Stimulated activated CD8-positive, alpha-beta memory T cell treated with anti-CD3 and anti-CD28 coated beads, Interleukin-15, amount 100 ng/mL, for 4 hours (primary cell): ENCODE measurements around the gene CPXM2.

Source experiments
- DNase-seq, 2 donors: peaks; one replicate each; pipeline ENCODE4 v3.0.0-alpha.2; 2020; ENCODE audit warnings: low read depth in 2 of 2

The CPXM2 gene

DNA sequence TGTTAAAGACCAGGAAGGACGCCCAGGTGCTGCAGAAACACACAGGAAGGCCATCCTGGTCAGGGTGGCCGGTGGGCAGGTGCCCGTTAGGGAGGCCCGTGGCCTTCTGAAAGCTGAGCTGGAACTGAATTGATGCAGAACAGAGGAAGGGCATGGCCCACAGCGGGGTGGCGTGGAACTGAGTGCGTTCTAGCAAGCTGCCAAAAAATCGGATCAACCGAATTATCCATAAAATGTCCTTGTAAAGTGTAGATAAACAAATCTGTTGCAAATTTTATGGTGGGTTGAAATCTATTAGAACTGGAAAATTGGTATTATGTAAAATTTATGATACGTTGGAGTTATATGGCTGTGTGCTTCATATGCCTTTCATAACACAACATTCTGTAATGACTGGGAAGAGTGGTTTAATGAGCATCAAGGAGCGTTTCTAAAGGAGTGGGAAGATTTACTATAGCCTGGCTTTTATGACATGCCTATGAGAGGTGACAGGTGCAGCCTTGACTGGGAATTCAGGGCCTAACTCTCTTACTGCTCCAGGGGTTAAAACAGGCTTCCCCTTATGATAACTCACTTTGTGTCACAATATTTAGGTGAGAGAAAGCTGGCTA is 117.4 kb downstream of the CPXM2 start:
- no peak for DNase-seq

DNA sequence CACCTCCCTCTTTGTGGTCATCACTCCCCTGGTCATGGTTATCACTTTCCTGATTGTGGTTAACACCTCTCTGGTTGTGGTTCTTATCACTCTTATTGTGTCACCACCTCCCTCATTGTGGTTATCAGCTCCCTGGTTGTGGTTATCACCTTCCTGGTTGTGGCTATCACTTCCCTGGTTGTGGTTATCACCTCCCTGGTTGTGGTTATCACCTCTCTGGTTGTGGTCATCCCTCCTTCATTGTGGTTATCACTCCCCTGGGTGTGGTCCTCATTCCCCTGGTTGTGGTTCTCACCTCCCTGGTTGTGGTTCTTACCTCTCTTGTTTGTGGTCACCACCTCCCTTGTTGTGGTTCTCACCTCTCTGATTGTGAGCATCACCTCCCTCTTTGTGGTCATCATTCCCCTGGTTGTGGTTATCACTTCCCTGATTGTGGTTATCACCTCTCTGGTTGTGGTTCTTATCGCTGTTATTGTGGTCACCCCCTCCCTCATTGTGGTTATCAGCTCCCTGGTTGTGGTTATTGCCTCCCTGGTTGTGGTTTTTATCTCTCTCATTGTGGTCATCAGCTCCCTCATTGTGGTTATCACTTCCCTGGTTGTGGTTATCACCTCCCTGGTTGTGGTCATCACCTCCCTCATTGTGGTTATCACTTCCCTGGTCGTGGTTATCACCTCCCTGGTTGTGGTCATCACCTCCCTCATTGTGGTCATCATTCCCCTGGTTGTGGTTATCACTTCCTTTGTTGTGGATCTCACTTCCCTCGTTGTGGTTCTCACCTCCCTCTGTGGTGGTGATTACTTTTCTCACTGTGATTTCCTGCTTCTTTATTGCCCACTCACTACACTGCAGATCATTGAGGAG is 118.7 kb downstream of the CPXM2 start:
- no peak for DNase-seq

DNA sequence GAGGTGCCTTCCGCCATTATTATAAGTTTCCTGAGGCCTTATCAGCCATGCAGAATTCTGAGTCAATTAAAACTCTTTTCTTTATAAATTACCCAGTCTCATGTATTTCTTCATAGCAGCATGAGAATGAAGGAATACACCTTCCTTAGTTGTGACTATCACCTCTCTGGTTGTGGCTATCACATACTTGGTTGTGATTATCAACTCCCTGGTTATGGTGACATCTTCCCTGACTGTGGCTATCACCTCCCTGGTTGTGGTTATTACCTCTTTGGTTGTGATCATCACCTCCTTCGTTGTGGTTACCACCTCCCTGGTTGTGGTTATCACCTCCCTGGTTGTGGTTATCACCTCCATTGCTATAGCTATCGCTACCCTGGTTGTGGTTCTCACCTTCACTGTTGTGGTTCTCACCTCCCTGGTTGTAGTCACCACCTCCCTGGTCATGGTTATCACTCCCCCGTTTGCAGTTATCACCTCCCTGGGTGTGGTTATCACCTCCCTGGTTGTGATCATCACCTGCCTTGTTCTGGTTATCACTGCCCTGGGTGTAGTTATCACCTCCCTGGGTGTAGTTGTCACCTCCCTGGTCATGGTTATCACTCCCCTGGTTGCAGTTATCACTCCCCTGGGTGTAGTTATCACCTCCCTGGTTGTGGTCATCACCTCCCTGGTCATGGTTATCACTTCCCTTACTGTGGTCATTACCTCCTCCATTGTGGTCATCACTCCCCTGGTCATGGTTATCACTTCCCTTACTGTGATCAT is 119.5 kb downstream of the CPXM2 start:
- no peak for DNase-seq

DNA sequence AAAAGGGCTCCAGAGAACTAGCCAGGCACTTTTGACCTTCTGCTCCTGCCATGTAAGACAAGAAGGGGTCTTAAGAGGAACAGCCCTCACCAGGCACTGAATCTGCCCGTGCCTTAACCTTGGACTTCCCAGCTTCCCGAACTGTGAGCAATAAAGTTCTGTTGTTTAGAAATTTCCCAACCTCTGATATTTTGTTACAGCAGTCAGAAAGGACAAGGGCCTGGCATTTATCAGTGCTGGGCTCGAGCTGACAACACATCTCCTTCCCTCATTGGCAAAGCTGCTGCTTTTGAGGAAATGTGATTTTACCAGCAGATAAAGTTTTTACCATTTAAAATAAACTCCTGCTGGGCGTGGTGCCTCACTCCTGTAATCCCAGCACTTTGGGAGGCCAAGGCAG is 122.0 kb downstream of the CPXM2 start:
- DNase-seq = no peak

DNA sequence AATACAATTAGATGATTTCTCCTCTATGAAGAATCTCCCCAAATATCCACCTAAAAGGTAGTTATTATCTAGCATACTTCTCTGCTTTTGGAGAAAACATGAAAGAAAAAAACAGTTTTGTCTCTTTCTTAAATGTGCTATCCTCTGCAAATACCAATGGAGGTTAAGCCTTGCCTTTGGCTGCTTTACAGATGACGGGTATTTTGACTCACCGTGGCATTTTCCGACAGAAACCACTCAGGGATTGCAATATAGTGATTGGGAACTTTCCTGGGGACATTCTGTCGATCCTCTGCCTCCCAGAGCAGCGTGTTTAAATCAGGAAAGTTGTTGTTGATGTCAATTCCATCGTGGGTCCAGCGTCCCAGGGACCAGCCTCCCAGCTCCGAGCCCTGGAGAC is 124.8 kb downstream of the CPXM2 start:
- no peak for DNase-seq

DNA sequence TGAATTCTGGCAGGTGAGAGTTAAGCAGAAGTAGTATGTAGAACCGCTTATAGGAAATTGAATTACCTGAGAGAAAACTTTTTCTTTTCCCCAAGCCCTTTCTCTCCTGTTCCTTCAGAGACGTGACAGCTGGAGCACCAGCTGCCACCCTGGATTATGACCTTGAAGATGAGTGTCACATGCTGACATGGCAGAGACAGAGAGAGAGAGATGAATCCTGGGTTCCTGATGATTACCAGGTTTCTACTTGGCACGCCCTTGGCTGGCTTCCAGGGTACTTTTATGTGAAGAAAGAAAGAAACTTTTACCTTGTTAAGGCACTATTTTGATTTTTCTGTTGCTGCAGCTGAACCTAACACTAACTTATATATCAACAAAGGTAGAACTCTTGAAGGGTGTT is 125.6 kb downstream of the CPXM2 start:
- DNase-seq = no peak

DNA sequence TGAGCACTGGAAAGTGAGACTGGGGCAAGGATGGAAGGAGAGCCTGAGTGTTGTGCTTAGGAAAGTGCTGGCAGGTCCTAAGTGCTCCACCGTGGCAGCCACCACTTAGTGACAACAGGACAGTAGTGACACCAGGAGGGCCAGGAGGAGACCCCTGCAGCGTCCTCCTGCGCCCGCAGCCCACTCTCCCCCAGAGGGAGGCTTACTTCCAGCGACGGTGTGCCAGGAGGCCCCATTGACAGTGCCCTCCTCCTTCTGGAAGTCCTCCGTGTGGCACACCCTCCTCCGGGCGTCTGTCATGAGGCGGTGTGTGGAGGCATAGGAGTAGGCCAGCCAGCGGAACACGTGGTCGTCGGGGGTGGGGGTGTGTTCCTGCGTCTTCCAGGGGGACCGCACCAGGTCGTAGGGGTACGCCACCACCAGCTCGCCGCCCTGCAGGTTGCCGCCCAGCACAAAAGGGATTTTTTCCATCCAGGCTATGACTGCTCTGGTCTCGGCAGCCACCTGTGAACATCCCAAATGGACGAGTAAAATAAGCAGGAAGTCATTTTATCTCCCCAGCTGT is 129.9 kb downstream of the CPXM2 start:
- no peak for DNase-seq

DNA sequence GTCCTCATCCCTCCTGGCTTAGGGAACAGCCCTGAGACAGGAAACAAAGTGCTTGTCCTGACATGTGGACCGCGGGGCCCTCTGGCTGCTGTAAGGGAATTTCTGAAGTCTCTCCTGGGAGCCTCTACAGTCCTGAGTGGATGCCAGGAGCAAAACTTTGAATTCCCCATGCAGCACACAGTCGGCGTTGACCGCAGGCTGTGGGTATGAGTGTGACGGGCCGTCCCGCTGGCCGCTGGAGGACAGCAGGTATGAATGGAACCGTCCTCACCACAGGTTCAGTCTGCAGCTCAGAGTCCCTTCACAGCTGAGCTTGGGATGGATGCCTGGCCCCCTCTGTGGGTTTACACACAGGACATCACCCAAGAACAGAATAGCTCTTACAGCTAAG is 130.6 kb downstream of the CPXM2 start:
- no peak for DNase-seq

DNA sequence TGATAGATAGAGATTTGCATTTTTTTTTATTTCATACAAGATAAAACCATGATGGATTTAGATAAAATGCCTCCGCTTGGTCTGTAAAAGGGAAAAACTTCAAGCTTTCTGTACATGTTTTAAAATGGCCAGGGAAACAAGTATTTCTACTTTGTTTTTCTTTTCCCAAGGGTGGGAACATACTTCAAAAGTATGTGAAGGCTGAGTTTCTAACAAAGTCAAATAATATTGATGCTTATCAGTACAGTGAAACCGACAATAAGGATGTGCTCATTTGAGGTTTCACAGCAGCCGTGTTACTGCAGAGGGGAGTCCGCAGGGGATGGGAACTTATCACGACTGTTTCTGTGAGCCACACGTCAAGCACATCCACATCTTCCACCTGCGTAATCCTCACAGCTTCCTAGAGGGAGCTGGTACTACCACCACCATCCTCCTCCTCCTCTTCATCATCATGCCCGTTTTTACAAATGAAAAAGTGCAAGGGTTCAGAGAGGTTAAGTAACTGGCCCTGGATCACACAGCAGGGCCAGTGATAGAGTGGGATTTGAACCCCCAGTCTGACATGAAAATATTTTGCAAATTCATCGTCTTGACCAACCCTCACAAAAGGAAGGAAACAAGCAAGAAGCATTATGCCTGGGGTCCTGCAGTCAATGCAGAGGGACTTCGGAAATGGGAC is 131.1 kb downstream of the CPXM2 start:
- no peak for DNase-seq

DNA sequence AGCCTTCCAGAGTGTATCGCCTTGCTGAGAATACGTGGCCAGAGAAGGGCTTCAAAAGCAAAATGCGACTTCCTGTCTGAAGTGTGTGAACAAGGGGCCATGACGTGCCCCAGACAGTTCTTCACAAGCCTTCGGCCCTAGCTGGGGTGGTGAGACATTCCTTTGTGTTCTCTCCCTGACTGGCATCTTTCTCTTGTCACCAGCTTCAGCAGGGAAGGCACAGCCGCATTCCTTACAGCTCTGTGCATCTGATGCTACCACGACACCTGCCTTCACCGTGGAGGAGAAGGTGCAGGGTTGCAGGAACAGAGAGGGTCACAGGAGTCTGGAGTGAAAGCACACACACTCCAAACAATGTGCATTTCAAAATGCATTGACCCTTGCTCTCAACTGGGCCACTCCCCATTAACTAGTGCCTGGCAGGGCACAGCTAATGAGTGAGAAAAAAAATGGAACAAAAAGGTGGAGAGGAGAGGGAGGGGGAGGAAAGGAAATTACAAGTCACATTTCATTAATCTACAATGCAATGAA is 132.0 kb downstream of the CPXM2 start:
- no peak for DNase-seq

DNA sequence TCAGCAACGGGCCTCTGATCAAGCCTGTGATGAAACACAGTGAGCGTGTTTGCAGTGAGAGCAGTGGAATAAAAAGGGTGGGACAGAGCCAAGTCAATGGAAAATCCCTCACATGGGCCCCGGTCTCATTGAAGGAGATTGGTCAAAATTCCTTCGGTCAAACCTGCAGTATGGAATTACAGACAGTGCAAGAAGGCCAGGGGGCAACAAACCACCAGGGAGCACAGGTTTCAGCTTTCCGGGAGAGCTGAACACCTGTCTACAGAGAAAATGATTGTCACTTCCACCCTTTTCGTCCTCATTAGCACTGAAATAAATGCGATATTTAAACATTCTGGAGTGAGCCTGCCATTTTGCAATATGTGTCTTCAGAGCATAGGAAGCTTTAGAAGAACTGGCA is 132.6 kb downstream of the CPXM2 start:
- no peak for DNase-seq

DNA sequence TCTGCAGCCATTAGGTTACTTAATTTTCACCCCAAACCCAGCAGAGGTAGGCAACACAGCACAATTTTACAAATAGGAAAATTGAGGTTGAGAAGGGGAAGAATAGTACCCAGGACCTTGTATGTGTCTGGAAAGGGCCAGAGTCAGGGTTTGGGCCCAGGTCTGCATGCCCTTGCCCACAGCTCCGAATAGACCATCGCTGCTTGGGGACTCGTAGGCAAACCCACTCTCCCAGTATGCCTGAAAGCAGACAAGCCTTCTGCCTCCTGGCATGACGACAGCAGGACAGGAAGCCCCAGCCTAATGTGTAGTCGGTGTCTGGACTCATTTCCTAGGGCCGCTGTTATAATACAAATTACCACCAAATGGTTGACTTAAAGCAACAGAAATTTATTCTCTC is 133.8 kb downstream of the CPXM2 start:
- no peak for DNase-seq

DNA sequence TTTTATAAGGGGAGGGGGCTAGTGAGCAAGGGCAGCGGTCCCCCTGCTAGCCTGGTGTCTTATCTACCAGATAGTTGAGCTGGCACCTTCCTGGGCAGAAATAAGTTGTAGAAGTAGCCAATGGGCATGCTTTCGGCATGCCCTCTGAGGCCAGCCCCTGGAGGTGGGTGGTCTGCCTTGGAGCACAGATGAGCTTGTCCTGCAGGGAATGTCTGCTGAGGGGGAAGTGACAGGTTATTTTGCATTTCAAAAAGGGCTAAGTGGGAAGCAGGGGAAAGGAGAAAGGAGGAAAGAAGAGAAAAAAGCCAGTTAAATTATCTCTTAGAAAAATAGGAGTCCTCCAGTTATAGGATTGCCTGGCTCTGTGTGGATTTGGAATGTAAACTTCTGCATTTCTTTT is 136.5 kb downstream of the CPXM2 start:
- DNase-seq = no peak

DNA sequence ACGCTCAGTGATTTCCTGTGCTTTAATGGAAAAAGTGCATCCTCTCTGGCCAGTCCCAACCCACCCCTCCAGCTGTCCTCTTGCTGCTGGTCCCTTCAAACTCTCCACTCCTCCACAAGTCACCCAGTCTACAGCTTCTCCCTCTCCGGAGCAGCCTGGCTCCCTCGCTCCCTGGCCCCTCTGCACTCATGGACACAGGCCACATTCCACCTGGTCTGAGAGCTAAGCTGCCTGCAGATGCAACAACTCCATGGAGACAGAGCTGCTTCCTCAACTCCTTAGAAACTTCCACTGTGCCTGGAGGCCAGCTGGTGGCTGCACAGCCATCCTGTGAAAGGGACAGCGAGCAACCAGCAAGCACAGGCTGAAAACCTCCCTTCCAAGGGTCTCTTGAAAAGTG is 137.5 kb downstream of the CPXM2 start:
- no peak for DNase-seq

DNA sequence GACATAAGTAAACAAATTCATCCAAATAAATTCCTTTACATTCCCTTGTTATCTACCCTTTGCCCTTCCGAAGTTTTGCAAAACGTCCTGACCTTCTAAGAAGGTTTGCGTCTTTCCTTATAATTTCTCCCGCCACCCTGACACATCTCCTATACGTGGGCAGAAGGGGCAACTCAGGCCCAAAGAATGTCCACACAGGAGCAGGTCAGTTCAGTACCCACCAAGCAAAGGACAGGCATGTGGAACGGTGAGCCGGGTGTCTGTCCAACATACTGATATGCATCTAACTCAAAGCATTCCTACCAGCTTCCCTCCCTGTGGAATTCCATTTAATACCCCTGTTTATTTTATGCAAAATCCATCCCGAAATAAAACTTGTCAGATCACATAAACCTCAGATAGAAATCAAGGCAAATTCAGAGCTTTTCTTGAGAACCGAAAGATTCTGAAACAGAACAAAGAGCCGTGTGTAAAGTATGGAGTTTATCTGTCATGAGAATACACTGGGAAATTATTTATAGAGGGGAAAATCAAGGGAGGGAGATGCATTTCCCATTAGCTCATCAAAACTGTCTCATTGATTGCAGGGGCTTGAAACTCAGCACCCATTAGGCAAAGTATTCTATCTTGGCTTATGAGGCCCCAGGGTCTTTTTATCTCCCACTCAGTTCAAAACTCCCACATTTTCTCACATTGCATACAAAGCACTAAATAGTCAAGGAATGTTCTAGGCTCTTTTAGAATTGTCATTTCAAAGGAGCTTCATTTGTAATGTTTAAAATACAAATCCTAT is 140.1 kb downstream of the CPXM2 start:
- no peak for DNase-seq

DNA sequence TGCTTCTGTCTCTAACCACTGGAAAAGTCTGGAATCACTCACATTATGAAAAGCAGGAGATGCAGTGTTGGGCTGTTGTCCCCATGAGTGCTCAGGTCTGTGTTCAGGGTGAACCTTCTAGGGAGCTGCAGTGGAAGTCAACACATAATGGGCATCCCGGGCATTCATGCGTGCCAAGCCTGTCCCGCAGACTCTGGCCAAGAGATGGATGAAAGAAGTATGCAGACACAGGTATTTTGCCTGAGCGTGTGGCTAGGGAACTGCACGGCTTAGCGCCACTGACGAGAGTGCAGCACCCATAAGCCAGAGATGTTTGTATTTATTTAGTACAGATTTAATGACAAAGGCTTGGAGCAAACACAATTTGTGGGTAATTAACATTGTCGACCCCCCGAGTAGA is 140.7 kb downstream of the CPXM2 start:
- no peak for DNase-seq

DNA sequence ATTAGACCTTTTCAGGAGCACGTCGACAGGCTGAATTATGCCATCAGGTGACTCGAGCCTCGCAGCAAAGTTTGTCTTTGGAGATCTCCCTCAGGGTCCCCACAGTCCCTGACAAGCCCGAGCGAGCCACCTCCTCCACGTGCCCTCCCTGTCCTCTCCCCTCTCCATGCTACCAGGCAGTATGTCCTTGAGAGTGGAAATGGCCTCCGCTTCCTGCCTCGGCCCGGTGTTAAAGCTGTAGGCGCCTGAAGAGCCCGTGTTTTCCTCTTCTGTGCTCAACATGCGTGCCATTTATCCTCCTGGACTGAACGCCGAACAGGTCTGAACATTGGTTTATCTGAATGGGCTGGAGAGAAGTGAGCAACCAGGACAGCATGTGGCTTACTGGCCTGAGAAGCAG is 142.9 kb downstream of the CPXM2 start:
- DNase-seq = no peak

DNA sequence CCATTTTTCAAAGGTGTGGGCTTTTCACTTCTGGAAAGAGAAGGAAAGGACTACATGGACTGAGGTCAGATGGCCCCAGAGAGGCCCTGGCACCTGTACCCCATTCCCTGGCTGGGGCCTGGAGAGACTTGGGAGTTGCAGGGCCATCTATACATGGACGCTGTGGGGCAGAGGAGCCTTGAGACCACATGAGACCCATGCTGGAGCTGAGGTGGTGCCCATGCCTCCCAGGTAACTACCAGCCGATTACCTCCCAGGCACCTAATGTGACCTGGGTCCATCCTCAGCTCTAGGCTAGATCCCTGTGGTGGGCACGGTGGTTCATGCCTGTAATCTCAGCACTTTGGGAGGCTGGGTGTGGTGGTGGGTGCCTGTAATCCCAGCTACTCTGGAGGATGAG is 144.2 kb downstream of the CPXM2 start:
- DNase-seq = no peak

DNA sequence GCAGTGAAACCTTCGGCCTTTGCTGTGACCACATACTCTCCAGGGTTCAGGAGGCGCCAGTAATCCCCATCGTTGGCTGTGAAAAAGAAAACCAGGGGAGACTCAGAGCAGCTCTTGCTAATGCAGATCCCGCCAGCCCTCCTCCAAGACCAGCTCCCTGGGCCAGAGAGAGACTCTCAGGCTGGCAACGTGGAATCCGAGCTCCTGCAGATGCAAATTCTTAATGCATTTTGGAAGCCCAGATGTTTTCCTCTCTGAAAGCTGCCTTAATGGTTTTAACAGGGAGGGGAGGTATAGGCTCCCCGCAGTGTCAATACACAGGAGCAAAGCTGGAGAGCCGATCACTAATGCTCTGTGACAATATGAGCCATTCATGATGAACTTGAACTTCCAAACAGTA is 144.7 kb downstream of the CPXM2 start:
- no peak for DNase-seq

DNA sequence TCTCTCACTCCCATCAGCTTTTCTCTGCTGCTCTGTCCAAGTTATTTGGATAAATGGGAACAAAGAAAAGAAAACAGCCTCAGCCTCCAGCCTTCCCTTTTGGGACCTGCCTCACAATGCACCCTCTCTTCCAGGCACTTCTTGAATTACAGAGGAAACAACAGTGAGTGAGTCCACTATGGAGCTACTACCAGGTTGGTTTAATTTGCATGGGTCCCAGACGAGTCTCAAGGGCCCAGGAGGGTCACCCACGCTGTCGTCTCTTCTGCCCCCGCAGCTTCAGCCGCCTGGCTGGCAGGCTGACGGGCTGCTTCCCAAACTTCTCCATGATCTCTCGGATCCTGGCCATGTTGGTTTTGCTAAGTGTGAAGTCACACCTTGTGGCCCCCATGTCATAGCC is 145.1 kb downstream of the CPXM2 start:
- DNase-seq = no peak

DNA sequence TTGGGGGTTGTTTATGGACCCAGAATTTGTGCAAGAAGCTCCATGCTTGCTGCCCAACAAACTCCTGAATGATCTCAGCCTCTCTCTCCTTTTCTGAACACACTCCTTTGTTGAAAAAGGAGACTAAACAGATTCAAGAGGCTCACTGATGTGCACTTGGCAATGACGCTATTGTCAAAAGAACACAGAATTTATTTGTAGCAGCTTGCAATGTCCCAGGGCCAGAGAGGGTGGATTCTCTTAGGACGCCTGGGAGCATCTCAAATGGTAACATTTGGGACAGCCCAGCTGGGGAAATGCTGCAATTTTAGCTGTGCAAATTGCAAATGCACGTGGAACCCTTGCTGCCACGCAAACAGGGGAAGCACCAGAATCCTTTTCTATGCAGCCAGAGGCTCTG is 145.5 kb downstream of the CPXM2 start:
- no peak for DNase-seq
